ENCODE measurements around the gene IFIT2. TPM values are rescaled to one million over a fixed set of nuclear protein-coding genes. Genes with fewer than 3 reads are reported as not detected.

The IFIT2 gene
- total RNA-seq, 2 donors from 2014 or later, result 4.1 TPM

DNA sequence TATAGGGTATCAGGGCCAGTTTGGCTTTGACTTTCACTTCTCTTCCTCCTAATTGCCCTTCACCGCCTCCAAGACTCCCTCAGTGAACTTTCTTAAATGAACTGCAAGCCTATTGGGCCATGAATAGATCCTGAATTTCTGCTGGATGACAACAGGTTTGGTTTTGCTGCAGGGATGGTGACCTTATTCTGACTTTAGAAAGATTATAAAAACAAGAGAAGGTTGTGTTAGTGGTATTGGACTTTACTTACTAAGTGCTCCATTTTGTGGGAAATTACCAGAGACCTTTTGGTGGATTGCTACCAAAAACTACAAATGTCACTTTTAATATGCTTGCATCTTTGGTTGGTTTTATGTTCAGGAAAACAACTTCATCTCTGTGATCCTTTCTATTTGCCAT, 38.8 kb upstream of the IFIT2 start:
- Histone ChIP-seq H3K4me3 (no peak overlapping the region), H3K4me1 (replicated peaks) (peaks cover 10% of the 10 kb centered on the region), H3K36me3 (no peaks in the 10 kb centered on the region), H3K27ac (peak overlapping the region in 1 of 2 donors; percentile 12), H3K9me3 (no peaks in the 10 kb centered on the region), H3K27me3 (replicated peaks; ENCODE audit: insufficient read depth) (no peaks in the 10 kb centered on the region)
- TF ChIP-seq POLR2A (IDR thresholded peaks at IDR 0.05) (no peak), CTCF (IDR thresholded peaks at IDR 0.05) (no peak), POLR2AphosphoS5 (IDR thresholded peaks at IDR 0.05) (no peak)
- WGBS, result 75% methylated on average over 1 of the region's 1 CpG
- DNase-seq (ENCODE audit: low spot score), result no peak
- intact Hi-C loops (cut with DNase I), result loop anchor here (2.0 kb wide), 1 partner anchor 14 kb away; no protein-coding TSS in a partner anchor

GRCh38 chr10:89263531-89263930, 38.3 kb upstream of the IFIT2 start:
- no peaks in the 10 kb centered on the region for H3K36me3 ChIP-seq
- H3K27me3 ChIP-seq (replicated peaks; ENCODE audit: insufficient read depth), result no peaks in the 10 kb centered on the region
- no peak for TF ChIP-seq CTCF (IDR thresholded peaks at IDR 0.05)
- no peak for TF ChIP-seq POLR2AphosphoS5 (IDR thresholded peaks at IDR 0.05)
- no peak for TF ChIP-seq POLR2A (IDR thresholded peaks at IDR 0.05)
- peaks cover 10% of the 10 kb centered on the region for H3K4me1 ChIP-seq (replicated peaks)
- no peak overlapping the region for H3K4me3 ChIP-seq
- H3K27ac ChIP-seq, result no peak overlapping the region
- H3K9me3 ChIP-seq, result no peaks in the 10 kb centered on the region
- no peak for DNase-seq (ENCODE audit: low spot score)
- WGBS, result 86% methylated on average over 1 of the region's 1 CpG
- intact Hi-C loops (cut with DNase I), result loop anchor here (2.0 kb wide), 1 partner anchor 13 kb away; no protein-coding TSS in a partner anchor

GRCh38 chr10:89266721-89267453, 35.0 kb upstream of the IFIT2 start:
- no peak overlapping the region for H3K27ac ChIP-seq

GRCh38 chr10:89269433-89270152, 32.3 kb upstream of the IFIT2 start:
- 91% methylated on average over 3 of the region's 3 CpGs for WGBS
- no peak overlapping the region for H3K27ac ChIP-seq
- no peaks in the 10 kb centered on the region for H3K27me3 ChIP-seq (replicated peaks; ENCODE audit: insufficient read depth)
- no peak for DNase-seq (ENCODE audit: low spot score)
- no peaks in the 10 kb centered on the region for H3K36me3 ChIP-seq
- H3K4me3 ChIP-seq, result no peak overlapping the region
- TF ChIP-seq POLR2A (IDR thresholded peaks at IDR 0.05) (no peak), POLR2AphosphoS5 (IDR thresholded peaks at IDR 0.05) (no peak), CTCF (IDR thresholded peaks at IDR 0.05) (no peak)
- H3K9me3 ChIP-seq, result no peaks in the 10 kb centered on the region
- intact Hi-C loops (cut with DNase I), result no loop called here
- H3K4me1 ChIP-seq (replicated peaks), result no peaks in the 10 kb centered on the region

More at GRCh38 chr10:89266721-89267453, 35.0 kb upstream of the IFIT2 start:
- Histone ChIP-seq H3K4me1 (replicated peaks) (peaks cover 9% of the 10 kb centered on the region), H3K9me3 (no peaks in the 10 kb centered on the region), H3K27me3 (replicated peaks; ENCODE audit: insufficient read depth) (no peaks in the 10 kb centered on the region), H3K4me3 (no peak overlapping the region), H3K36me3 (no peaks in the 10 kb centered on the region)
- no peak for TF ChIP-seq CTCF (IDR thresholded peaks at IDR 0.05)
- TF ChIP-seq POLR2A (IDR thresholded peaks at IDR 0.05), result no peak
- TF ChIP-seq POLR2AphosphoS5 (IDR thresholded peaks at IDR 0.05), result no peak
- WGBS, result 23% methylated on average over 1 of the region's 1 CpG
- intact Hi-C loops (cut with DNase I), result no loop called here
- DNase-seq (ENCODE audit: low spot score), result no peak
